Ascending aorta (tissue), 2 donors: ENCODE measurements around the gene POMT2. TPM values are rescaled to one million over a fixed set of nuclear protein-coding genes. Genes with fewer than 3 reads are reported as not detected.

ENCODE experiments used
- DNase-seq, 2 donors: peaks; one replicate each; pipeline ENCODE4 v3.0.0-alpha.2; 2019; ENCODE audit warnings: low spot score in 2 of 2
- H3K27ac ChIP-seq, 2 donors: fragments of 200-600 bp; sonication (generic); one replicate each; pipeline ENCODE4 v1.5.1; 2016 to 2017; ENCODE audit warnings: mild to moderate bottlenecking in 1 of 2
- H3K27me3 ChIP-seq: fragments of 200-600 bp; sonication (generic); one replicate; pipeline ENCODE4 v1.5.1; 2017
- H3K36me3 ChIP-seq, 2 donors: fragments of 200-600 bp; sonication (generic); one replicate each; pipeline ENCODE4 v1.5.1; 2016
- H3K4me1 ChIP-seq, 2 donors: fragments of 200-600 bp; sonication (generic); one replicate each; pipeline ENCODE4 v1.5.1; 2016 to 2017; ENCODE audit warnings: mild to moderate bottlenecking in 1 of 2
- H3K4me3 ChIP-seq, 2 donors: fragments of 200-600 bp; sonication (generic); one replicate each; pipeline ENCODE4 v1.5.1; 2016 to 2017; ENCODE audit warnings: mild to moderate bottlenecking in 1 of 2
- H3K9me3 ChIP-seq, 2 donors: fragments of 200-600 bp; sonication (generic); one replicate each; pipeline ENCODE4 v1.5.1; 2016
- CTCF ChIP-seq, 3 experiments: fragments of 200-600 bp in 2 of 3; fragments of 450-650 bp in 1 of 3; sonication (generic) in 2 of 3; IDR thresholded peaks; one replicate each; pipeline ENCODE4 v1.5.1; 2016 to 2019; ENCODE audit warnings: antibody characterized with exemption in 3 of 3, mild to moderate bottlenecking in 1 of 3, moderate library complexity in 1 of 3
- intact Hi-C: fragments of 100-400 bp; cut with DNase I; formaldehyde crosslinking; loops from one replicate; pipeline ENCODE4 v1.15.1; 2023
- total RNA-seq: library from RNA; depleted of rRNA; stranded (reverse); fragments of >200 nt; gene quantifications from one replicate; pipeline ENCODE4 v1.1.0, GENCODE V29; 2016

The POMT2 gene
- total RNA-seq, 1 donor from 2014 or later = 28.4 TPM

- no peak overlapping the region for H3K27ac ChIP-seq
- DNase-seq = no peak
- peaks cover 26% of the 10 kb centered on the region in 2 donors for H3K36me3 ChIP-seq
- no peaks in the 10 kb centered on the region for H3K27me3 ChIP-seq
- H3K9me3 ChIP-seq = no peaks in the 10 kb centered on the region
- intact Hi-C loops = no loop called here
- no peak overlapping the region for H3K4me3 ChIP-seq
- TF ChIP-seq CTCF (IDR thresholded peaks at IDR 0.05) = no peak
- no peaks in the 10 kb centered on the region for H3K4me1 ChIP-seq
These were observed 23.0 kb upstream of the POMT2 start for GRCh38 chr14:77343662-77344061.

- H3K36me3 ChIP-seq = peaks cover 26% of the 10 kb centered on the region in 2 donors
- intact Hi-C loops = no loop called here
These were observed 22.2 kb upstream of the POMT2 start for GRCh38 chr14:77342726-77343397.

GRCh38 chr14:77340389-77340788, 19.7 kb upstream of the POMT2 start:
- peaks cover 21 to 28% of the 10 kb centered on the region in 2 donors for H3K36me3 ChIP-seq
- no peak overlapping the region for H3K4me3 ChIP-seq
- TF ChIP-seq CTCF (IDR thresholded peaks at IDR 0.05) = no peak
- H3K27ac ChIP-seq = no peak overlapping the region
- intact Hi-C loops = no loop called here
- H3K4me1 ChIP-seq = no peaks in the 10 kb centered on the region
- no peaks in the 10 kb centered on the region for H3K9me3 ChIP-seq
- H3K27me3 ChIP-seq = no peaks in the 10 kb centered on the region
- no peak for DNase-seq

More at GRCh38 chr14:77342726-77343397, 22.2 kb upstream of the POMT2 start:
- Histone ChIP-seq H3K27me3 (no peaks in the 10 kb centered on the region), H3K9me3 (no peaks in the 10 kb centered on the region), H3K27ac (no peak overlapping the region), H3K4me3 (no peak overlapping the region), H3K4me1 (no peaks in the 10 kb centered on the region)
- no peak for TF ChIP-seq CTCF (IDR thresholded peaks at IDR 0.05)
- no peak for DNase-seq

- Histone ChIP-seq H3K4me3 (no peak overlapping the region), H3K4me1 (no peaks in the 10 kb centered on the region), H3K27ac (no peak overlapping the region), H3K9me3 (no peaks in the 10 kb centered on the region), H3K27me3 (no peaks in the 10 kb centered on the region), H3K36me3 (peaks cover 21 to 26% of the 10 kb centered on the region in 2 donors)
- TF ChIP-seq CTCF (IDR thresholded peaks at IDR 0.05) = no peak
- intact Hi-C loops = no loop called here
- DNase-seq = no peak
These were observed 18.7 kb upstream of the POMT2 start for GRCh38 chr14:77339407-77339806.

- DNase-seq = no peak
- Histone ChIP-seq H3K36me3 (peaks cover 21 to 26% of the 10 kb centered on the region in 2 donors), H3K4me1 (no peaks in the 10 kb centered on the region), H3K27me3 (no peaks in the 10 kb centered on the region), H3K4me3 (no peak overlapping the region), H3K27ac (no peak overlapping the region), H3K9me3 (no peaks in the 10 kb centered on the region)
- TF ChIP-seq CTCF (IDR thresholded peaks at IDR 0.05) = no peak
- intact Hi-C loops = no loop called here
These were observed 17.6 kb upstream of the POMT2 start for GRCh38 chr14:77338302-77338701.
